ENCODE measurements around the gene WDFY1. TPM values are rescaled to one million over a fixed set of nuclear protein-coding genes. Genes with fewer than 3 reads are reported as not detected.

The WDFY1 gene
- total and polyA plus RNA-seq, 2 donors from 2014 or later: 10.4 to 38.4 TPM

DNA sequence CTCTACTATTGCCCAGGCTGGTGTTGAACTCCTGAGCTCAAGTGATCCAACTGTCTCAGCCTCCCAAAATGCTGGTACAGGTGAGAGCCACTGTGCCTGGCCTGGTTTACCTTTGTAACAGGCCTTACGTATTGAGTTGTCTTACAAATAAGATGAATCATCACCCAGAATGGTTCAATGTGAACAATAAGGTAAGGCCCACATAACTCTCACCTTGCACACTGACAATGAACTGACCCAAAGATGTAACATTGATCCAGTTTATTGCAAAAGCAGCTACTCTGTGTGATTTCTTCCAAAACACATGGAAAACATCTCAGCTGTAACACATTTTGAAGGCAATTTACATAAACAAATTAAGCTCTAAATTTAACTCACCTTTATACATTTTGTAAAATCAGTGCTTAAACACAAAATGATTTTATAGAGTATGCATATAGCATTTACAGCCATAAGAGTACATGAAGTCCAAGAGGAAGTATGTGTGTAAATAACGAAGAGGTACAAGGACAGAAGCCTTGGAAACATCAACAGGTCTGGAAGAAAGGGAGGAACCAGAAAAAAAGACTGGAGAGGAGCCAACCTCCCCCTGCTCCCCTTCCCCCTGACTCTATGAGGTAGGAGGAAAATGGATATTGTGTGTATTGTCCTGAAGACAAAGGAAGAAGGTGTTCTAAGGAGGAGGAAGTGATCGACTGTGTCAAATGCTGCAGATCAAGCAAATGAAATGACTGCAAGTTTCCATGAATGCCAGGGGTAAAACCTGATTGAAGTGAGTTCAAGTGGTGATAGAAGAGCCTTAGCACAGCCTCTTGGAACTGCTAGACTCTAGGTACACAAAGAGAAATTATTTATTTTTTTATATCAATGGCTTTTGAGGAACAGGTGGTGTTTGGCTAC lies 5.6 kb upstream of the WDFY1 start:
- intact Hi-C loops (cut with DNase I): no loop called here
- TF ChIP-seq, protein P1, sequence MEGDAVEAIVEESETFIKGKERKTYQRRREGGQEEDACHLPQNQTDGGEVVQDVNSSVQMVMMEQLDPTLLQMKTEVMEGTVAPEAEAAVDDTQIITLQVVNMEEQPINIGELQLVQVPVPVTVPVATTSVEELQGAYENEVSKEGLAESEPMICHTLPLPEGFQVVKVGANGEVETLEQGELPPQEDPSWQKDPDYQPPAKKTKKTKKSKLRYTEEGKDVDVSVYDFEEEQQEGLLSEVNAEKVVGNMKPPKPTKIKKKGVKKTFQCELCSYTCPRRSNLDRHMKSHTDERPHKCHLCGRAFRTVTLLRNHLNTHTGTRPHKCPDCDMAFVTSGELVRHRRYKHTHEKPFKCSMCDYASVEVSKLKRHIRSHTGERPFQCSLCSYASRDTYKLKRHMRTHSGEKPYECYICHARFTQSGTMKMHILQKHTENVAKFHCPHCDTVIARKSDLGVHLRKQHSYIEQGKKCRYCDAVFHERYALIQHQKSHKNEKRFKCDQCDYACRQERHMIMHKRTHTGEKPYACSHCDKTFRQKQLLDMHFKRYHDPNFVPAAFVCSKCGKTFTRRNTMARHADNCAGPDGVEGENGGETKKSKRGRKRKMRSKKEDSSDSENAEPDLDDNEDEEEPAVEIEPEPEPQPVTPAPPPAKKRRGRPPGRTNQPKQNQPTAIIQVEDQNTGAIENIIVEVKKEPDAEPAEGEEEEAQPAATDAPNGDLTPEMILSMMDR (IDR thresholded peaks at IDR 0.05; ENCODE audit: borderline replicate concordance, extremely low read depth, insufficient read depth): no peak
- no peaks in the 10 kb centered on the region for H3K4me1 ChIP-seq (ENCODE audit: control insufficient read depth in 2 of 3, insufficient read depth in 2 of 3, low read depth in 1 of 3, low read length in 3 of 3)
- FAIRE-seq: no peak
- no peak overlapping the region for H3K27ac ChIP-seq (ENCODE audit: low read depth in 2 of 2, low read length in 2 of 2)
- H3K9ac ChIP-seq (ENCODE audit: low read length in 3 of 3): no peak overlapping the region
- H3K4me3 ChIP-seq (ENCODE audit: low read length in 3 of 3): no peak overlapping the region
- H3K36me3 ChIP-seq (ENCODE audit: control insufficient read depth in 2 of 3, insufficient read depth in 3 of 3, low read length in 3 of 3): no peaks in the 10 kb centered on the region
- no peak for DNase-seq
- no peaks in the 10 kb centered on the region for H3K27me3 ChIP-seq (ENCODE audit: control insufficient read depth, insufficient read depth, low read length)
- no peaks in the 10 kb centered on the region for H3K9me3 ChIP-seq (ENCODE audit: control insufficient read depth in 2 of 3, insufficient read depth in 1 of 3, low read length in 3 of 3)

DNA sequence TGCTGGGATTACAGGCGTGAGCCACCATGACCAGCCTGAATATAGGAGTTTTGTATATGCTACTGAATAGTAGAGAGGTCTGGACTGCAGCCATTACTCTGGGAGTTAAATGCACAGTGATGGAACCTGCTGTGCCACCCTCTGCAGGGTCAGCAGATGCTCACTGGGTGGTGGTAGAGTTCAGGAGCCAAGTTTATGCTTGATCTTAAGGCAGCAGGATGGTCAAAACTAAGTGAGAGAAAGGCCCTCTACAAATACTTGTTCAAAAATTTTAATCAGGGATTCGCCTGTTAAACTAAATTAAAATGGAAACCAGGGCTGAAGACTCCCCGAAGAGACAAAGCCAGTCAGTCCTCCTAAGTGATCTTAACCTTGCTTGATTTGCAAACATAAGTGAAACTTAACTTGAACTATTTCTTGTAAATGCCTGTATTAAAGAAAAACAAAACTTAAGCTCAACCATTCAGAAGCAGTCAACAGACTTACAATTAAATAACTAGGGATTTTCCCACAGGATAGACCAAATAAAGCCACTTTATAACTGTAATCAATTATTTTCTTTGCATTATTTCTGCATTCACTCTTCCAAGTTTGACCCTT lies 4.2 kb upstream of the WDFY1 start:
- intact Hi-C loops (cut with DNase I): no loop called here
- no peak for DNase-seq
- Histone ChIP-seq H3K27me3 (ENCODE audit: control insufficient read depth, insufficient read depth, low read length) (no peaks in the 10 kb centered on the region), H3K36me3 (ENCODE audit: control insufficient read depth in 2 of 3, insufficient read depth in 3 of 3, low read length in 3 of 3) (no peaks in the 10 kb centered on the region), H3K4me1 (ENCODE audit: control insufficient read depth in 2 of 3, insufficient read depth in 2 of 3, low read depth in 1 of 3, low read length in 3 of 3) (no peaks in the 10 kb centered on the region), H3K27ac (ENCODE audit: low read depth in 2 of 2, low read length in 2 of 2) (no peak overlapping the region), H3K4me3 (ENCODE audit: low read length in 3 of 3) (no peak overlapping the region), H3K9ac (ENCODE audit: low read length in 3 of 3) (no peak overlapping the region), H3K9me3 (ENCODE audit: control insufficient read depth in 2 of 3, insufficient read depth in 1 of 3, low read length in 3 of 3) (no peaks in the 10 kb centered on the region)
- TF ChIP-seq, protein P1 (IDR thresholded peaks at IDR 0.05; ENCODE audit: borderline replicate concordance, extremely low read depth, insufficient read depth): no peak
- FAIRE-seq: no peak

- Histone ChIP-seq H3K27ac (ENCODE audit: low read depth in 2 of 2, low read length in 2 of 2) (no peak overlapping the region), H3K9ac (ENCODE audit: low read length in 3 of 3) (no peak overlapping the region), H3K27me3 (ENCODE audit: control insufficient read depth, insufficient read depth, low read length) (no peaks in the 10 kb centered on the region), H3K4me1 (ENCODE audit: control insufficient read depth in 2 of 3, insufficient read depth in 2 of 3, low read depth in 1 of 3, low read length in 3 of 3) (peaks cover 0 to 5% (median 0%) of the 10 kb centered on the region in 3 donors), H3K9me3 (ENCODE audit: control insufficient read depth in 2 of 3, insufficient read depth in 1 of 3, low read length in 3 of 3) (no peaks in the 10 kb centered on the region), H3K4me3 (ENCODE audit: low read length in 3 of 3) (no peak overlapping the region), H3K36me3 (ENCODE audit: control insufficient read depth in 2 of 3, insufficient read depth in 3 of 3, low read length in 3 of 3) (no peaks in the 10 kb centered on the region)
- no peak for FAIRE-seq
- TF ChIP-seq, protein P1 (IDR thresholded peaks at IDR 0.05; ENCODE audit: borderline replicate concordance, extremely low read depth, insufficient read depth): no peak
- intact Hi-C loops (cut with DNase I): no loop called here
- no peak for DNase-seq
These were observed 2.6 kb upstream of the WDFY1 start for GRCh38 chr2:223947711-223948205.
